ENCODE measurements around the gene ABT1. TPM values are rescaled to one million over a fixed set of nuclear protein-coding genes. Genes with fewer than 3 reads are reported as not detected.

The ABT1 gene
- total RNA-seq, 4 donors from 2014 or later, result 9.1 to 13.6 (median 10.2) TPM

- TF ChIP-seq CTCF (IDR thresholded peaks at IDR 0.05; ENCODE audit: low read depth), result no peak
Observed at GRCh38 chr6:26594730-26595632, 1.8 kb upstream of the ABT1 start.

- no peak for TF ChIP-seq CTCF (IDR thresholded peaks at IDR 0.05; ENCODE audit: low read depth)
Observed at GRCh38 chr6:26595669-26596269, 984 bp upstream of the ABT1 start.

DNA sequence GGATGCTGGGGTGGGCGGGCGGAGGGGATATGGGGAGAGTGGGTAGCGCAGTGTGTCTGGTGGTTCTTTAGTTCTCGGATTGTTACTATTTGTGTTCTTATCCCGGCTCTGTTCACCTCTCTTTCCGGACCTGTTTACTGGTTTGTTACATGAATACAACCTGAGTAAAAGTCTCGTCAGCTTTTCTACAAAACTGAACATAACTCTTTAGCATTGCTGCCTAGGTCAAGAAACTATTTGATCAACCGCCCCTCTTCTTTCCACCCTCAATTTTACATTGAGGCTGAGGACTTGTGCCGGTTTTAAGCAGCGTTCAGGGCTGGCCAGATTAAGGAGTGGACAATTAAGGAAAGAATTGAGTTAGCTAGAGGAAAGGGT, 625 bp downstream of the ABT1 start:
- TF ChIP-seq CTCF (IDR thresholded peaks at IDR 0.05; ENCODE audit: low read depth), result no peak

- no peak for TF ChIP-seq CTCF (IDR thresholded peaks at IDR 0.05; ENCODE audit: low read depth)
Observed at GRCh38 chr6:26597821-26598220, 1.1 kb downstream of the ABT1 start.

- no peak for TF ChIP-seq CTCF (IDR thresholded peaks at IDR 0.05; ENCODE audit: low read depth)
Observed at GRCh38 chr6:26598267-26598666, 1.5 kb downstream of the ABT1 start.

DNA sequence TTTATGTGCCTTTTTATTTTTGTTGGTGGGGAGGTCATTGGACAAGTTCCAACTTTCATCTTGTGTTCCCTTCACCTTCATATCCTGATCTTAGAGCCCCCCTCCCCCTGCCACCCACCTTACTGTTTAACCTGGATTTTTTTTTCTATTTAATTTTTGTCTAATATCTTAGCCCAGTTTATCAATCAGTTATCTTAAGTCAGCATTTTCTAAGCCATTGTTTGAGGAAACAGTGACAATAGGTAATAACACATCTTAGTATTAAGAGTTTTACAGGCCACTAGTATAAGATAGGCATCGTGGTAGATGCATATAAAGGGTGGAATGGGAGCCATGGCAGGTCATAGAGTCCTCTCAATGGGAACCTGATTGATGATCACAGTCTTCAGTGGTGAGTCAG, 2.4 kb downstream of the ABT1 start:
- TF ChIP-seq CTCF (IDR thresholded peaks at IDR 0.05; ENCODE audit: low read depth), result no peak

GRCh38 chr6:26599591-26599990, 2.8 kb downstream of the ABT1 start:
- TF ChIP-seq CTCF (IDR thresholded peaks at IDR 0.05; ENCODE audit: low read depth), result no peak
